ENCODE measurements around the gene ZSWIM8. TPM values are rescaled to one million over a fixed set of nuclear protein-coding genes. Genes with fewer than 3 reads are reported as not detected.

Gene ZSWIM8
- total RNA-seq, 3 donors from 2014 or later: 31.3 to 41.2 (median 40.5) TPM

GRCh38 chr10:73810358-73810734 lies 24.9 kb downstream of the ZSWIM8 start:
- ATAC-seq: peak in 1 of 2 donors; percentile 1

DNA sequence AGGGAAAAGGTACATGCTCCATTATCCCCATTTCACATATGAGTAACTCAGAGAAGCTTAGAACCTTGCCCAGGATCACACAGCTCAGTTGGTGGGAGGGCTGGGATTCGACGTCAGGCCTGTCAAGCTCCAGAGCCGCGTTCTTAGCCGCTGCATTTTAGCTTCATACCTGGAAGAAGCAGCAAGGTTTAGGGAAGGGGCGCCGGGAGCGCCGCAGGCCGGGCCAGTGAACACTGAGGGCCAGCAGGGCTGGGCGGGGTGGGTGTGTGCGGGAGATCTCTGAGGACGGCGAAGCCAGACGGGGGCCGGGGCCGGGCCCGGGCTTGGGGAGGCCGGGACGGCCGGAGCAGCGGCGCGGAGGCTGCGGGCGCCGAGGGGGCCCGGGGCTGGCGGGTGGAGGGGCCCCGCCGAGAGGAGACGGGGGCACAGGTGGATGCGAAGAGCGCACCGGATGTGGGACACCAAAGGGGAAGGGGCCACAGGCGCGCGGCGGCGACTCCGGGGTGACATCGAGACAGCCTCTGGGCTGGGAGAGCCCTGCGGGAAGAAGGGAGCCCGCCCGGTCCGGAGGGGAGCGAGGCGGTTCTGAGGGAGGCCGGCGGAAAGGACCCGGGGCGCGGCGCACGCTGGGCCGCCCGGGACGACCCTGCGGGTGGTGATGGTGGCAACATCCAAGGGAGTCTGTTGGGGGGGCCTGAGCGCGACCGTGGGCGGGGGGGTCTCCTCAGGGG lies 25.5 kb downstream of the ZSWIM8 start:
- Mint-ChIP-seq H3K36me3 (ENCODE audit: insufficient read depth) (peaks cover 39% of the 10 kb centered on the region), H3K4me1 (ENCODE audit: low read depth) (peaks cover 43% of the 10 kb centered on the region), H3K9me3 (no peaks in the 10 kb centered on the region), H3K4me3 (peak overlapping the region; percentile 86), H3K27me3 (ENCODE audit: low read depth) (no peaks in the 10 kb centered on the region)
- peak; percentile 44 for DNase-seq
- ATAC-seq: peak; percentile 37 to 38

More at GRCh38 chr10:73810358-73810734, 24.9 kb downstream of the ZSWIM8 start:
- H3K27me3 Mint-ChIP-seq (ENCODE audit: low read depth): no peaks in the 10 kb centered on the region
- H3K4me3 Mint-ChIP-seq: peak overlapping the region; percentile 86
- H3K36me3 Mint-ChIP-seq (ENCODE audit: insufficient read depth): peaks cover 42% of the 10 kb centered on the region
- no peaks in the 10 kb centered on the region for H3K9me3 Mint-ChIP-seq
- H3K4me1 Mint-ChIP-seq (ENCODE audit: low read depth): peaks cover 48% of the 10 kb centered on the region
- DNase-seq: no peak

GRCh38 chr10:73812657-73813056 lies 27.3 kb downstream of the ZSWIM8 start:
- Mint-ChIP-seq H3K4me1 (ENCODE audit: low read depth) (peaks cover 25% of the 10 kb centered on the region), H3K4me3 (peak overlapping the region; percentile 19), H3K9me3 (no peaks in the 10 kb centered on the region), H3K36me3 (ENCODE audit: insufficient read depth) (peaks cover 29% of the 10 kb centered on the region), H3K27me3 (ENCODE audit: low read depth) (no peaks in the 10 kb centered on the region)
- DNase-seq: no peak
- no peak for ATAC-seq

GRCh38 chr10:73813333-73813732 lies 27.9 kb downstream of the ZSWIM8 start:
- Mint-ChIP-seq H3K9me3 (no peaks in the 10 kb centered on the region), H3K4me1 (ENCODE audit: low read depth) (peaks cover 22% of the 10 kb centered on the region), H3K36me3 (ENCODE audit: insufficient read depth) (peaks cover 29% of the 10 kb centered on the region), H3K4me3 (no peak overlapping the region), H3K27me3 (ENCODE audit: low read depth) (no peaks in the 10 kb centered on the region)
- no peak for ATAC-seq
- DNase-seq: no peak

DNA sequence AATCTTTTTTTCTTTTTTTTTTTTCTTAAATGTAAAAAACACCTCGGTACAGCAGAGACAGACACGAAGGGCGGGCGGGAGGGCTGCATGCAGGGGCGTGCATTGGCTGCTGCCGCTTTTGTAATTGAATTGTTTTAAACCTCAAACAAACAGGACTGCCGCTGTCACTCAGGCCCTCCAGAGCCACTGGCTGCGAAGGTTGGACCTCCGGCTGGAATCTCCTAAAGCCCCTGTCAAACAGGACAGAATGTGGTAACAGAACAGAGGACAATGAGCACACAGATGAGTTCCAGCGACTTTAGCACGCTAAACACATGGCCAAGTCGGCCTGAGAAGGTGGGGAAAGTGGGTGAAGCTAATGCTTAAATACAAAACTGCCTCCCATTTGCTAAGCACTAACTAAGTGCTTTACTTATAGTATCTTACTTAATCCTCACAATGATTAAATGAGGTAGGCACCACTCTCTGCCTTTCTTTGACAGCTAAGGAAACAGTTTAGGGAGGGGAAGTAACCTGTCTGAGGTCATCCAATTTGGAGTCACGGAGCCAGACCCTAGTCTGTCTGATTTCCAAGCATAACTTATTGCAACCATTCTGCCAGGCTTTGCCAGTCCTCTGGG lies 29.0 kb downstream of the ZSWIM8 start:
- Mint-ChIP-seq H3K36me3 (ENCODE audit: insufficient read depth) (peaks cover 20% of the 10 kb centered on the region), H3K9me3 (no peaks in the 10 kb centered on the region), H3K4me3 (no peak overlapping the region), H3K4me1 (ENCODE audit: low read depth) (peaks cover 13% of the 10 kb centered on the region), H3K27me3 (ENCODE audit: low read depth) (no peaks in the 10 kb centered on the region)
- ATAC-seq (no peak), DNase-seq (no peak)

DNA sequence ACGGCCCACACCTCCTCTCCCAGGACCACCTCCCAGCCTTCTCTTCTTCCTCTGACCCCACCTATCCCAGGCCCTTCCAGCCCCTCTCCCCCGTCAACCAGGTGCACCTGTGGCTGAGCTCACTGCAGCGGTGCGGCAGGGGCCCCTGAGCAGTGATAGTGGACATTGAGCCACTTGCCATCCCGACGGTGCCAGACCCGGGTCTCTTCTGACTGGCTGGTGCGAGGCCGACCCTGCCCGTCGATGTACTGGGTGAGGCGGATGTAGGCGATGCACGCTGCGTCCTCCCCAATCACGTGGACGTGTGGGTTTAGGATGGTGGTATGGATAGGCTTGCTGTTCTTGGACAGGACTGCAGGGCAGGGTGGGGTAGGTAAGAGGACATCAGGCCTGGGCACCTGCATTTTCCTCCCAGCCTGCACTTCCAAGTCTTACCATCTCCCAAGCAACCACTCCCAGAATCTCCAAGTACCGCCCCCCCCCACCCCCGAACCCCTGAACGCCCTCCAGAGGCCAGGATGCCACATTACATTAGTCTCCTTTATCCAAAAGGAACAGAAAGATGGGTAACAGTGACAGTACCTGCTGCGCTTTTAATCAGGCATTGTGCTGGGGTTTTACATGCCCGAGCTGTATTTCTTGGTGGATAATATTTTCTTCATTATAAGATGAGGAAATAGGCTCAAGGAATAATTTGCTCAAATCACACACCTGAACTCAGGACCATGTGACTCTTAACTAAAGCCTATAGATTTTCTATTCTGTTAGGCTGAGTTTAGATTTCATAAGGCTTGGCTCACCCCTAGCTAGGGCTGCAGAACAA lies 29.7 kb downstream of the ZSWIM8 start:
- H3K27me3 Mint-ChIP-seq (ENCODE audit: low read depth): no peaks in the 10 kb centered on the region
- no peak for ATAC-seq
- H3K36me3 Mint-ChIP-seq (ENCODE audit: insufficient read depth): peaks cover 19% of the 10 kb centered on the region
- no peak overlapping the region for H3K4me3 Mint-ChIP-seq
- no peak for DNase-seq
- no peaks in the 10 kb centered on the region for H3K9me3 Mint-ChIP-seq
- H3K4me1 Mint-ChIP-seq (ENCODE audit: low read depth): peaks cover 6% of the 10 kb centered on the region

DNA sequence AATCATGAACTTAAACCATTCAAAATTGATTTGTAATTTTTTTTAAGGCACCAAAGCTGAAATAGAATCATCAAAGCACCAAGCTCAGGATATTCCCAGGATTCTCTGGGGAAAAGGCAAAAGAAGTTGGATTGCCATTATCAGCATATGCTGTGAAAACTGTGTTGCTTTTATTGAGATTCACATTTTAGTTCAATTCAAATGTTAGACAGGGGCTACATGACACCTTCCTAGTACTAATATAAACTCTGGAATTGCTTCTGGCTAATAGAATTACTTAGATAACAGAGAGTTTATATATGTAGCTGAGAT lies 30.3 kb downstream of the ZSWIM8 start:
- H3K36me3 Mint-ChIP-seq (ENCODE audit: insufficient read depth): peaks cover 19% of the 10 kb centered on the region
- H3K9me3 Mint-ChIP-seq: no peaks in the 10 kb centered on the region
- H3K4me1 Mint-ChIP-seq (ENCODE audit: low read depth): peaks cover 2% of the 10 kb centered on the region
- H3K27me3 Mint-ChIP-seq (ENCODE audit: low read depth): no peaks in the 10 kb centered on the region
- no peak overlapping the region for H3K4me3 Mint-ChIP-seq
- ATAC-seq (no peak), DNase-seq (no peak)

DNA sequence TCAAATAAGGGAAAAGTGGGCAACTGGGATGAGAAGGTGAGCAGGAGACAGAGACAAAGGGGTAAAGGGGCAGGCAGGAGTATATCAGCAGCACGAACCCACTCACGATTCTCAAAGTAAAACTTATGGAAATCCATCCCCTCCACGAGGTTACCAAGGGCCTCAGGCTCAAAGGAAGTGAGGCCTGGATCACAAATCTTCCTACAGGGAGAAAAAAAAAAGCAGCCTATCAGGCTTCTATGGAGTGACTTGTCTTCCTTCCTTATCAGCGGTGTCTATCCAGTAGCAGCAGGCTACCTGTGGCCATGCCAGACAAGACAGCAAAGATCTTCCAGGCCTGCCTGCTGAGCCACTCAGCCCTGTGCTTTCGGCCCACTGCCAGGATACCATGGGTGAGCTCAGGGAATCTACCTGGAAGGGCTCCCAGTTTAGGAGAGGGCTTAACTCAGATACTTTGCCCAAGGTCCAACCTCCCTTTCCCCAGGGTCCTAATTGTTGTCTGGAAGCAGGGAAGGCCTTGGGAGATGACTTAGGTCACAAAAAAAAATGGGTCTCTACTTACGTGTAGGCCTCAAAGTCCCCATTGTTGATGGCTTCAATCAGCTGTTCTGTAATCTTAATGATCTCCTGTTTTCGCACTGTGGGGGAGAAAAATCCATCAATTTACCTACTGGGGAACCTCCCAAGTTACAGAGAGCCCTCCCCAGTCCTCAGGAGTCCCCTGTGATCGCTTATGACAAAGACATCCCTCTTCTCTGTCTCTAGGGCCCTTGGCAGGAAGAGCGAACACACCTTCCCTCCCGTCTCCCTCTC lies 31.7 kb downstream of the ZSWIM8 start:
- Mint-ChIP-seq H3K4me3 (no peak overlapping the region), H3K9me3 (no peaks in the 10 kb centered on the region), H3K27me3 (ENCODE audit: low read depth) (no peaks in the 10 kb centered on the region), H3K36me3 (ENCODE audit: insufficient read depth) (peaks cover 22% of the 10 kb centered on the region), H3K4me1 (ENCODE audit: low read depth) (peaks cover 2% of the 10 kb centered on the region)
- ATAC-seq: no peak
- no peak for DNase-seq

DNA sequence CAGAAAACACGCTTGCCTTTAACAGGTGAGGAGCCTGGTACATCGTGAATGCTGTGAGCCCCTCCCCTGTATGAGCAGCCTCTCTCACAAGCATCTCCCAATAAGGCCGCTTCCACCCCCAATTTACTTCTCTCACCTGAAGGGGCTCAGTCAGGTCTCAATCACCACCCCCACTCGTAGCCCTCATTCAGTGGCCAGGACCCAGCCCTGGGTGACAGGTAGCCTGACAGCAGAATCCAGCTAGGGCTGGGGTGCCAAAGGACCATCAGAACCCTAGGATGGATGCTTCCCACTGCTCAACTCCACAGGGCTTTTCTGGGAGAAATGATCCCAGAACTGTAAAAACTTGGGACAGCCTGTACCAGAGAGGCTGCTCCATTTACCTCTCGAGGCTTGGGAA lies 32.4 kb downstream of the ZSWIM8 start:
- Mint-ChIP-seq H3K36me3 (ENCODE audit: insufficient read depth) (peaks cover 22% of the 10 kb centered on the region), H3K4me1 (ENCODE audit: low read depth) (no peaks in the 10 kb centered on the region), H3K9me3 (no peaks in the 10 kb centered on the region), H3K27me3 (ENCODE audit: low read depth) (no peaks in the 10 kb centered on the region), H3K4me3 (no peak overlapping the region)
- DNase-seq (no peak), ATAC-seq (no peak)

GRCh38 chr10:73818402-73818801 lies 33.0 kb downstream of the ZSWIM8 start:
- ATAC-seq: no peak
- no peaks in the 10 kb centered on the region for H3K4me1 Mint-ChIP-seq (ENCODE audit: low read depth)
- H3K9me3 Mint-ChIP-seq: no peaks in the 10 kb centered on the region
- H3K36me3 Mint-ChIP-seq (ENCODE audit: insufficient read depth): peaks cover 16% of the 10 kb centered on the region
- no peaks in the 10 kb centered on the region for H3K27me3 Mint-ChIP-seq (ENCODE audit: low read depth)
- H3K4me3 Mint-ChIP-seq: no peak overlapping the region
- DNase-seq: no peak

DNA sequence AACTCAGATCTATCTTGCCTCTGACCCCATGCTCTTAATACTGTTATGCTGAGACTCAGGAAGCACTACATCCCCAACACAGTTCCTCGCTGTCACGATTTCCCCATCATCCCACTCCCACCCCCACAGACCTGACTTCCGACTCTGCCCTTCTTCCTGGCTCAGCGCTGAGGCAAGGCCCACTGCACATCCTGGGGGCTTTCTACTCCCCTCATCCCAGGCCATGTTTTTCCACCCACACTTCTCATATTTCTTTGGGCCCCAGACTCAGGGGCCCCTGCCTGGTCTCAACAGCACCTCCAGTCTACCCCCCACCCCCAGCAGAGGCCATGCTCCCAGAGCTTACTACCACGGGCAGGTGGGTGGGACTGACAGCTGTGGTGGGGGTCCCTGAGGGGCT lies 33.7 kb downstream of the ZSWIM8 start:
- no peaks in the 10 kb centered on the region for H3K9me3 Mint-ChIP-seq
- H3K4me3 Mint-ChIP-seq: no peak overlapping the region
- DNase-seq: no peak
- peaks cover 12% of the 10 kb centered on the region for H3K36me3 Mint-ChIP-seq (ENCODE audit: insufficient read depth)
- no peaks in the 10 kb centered on the region for H3K27me3 Mint-ChIP-seq (ENCODE audit: low read depth)
- no peak for ATAC-seq
- H3K4me1 Mint-ChIP-seq (ENCODE audit: low read depth): no peaks in the 10 kb centered on the region

- DNase-seq (no peak), ATAC-seq (no peak)
- H3K27me3 Mint-ChIP-seq (ENCODE audit: low read depth): no peaks in the 10 kb centered on the region
- H3K9me3 Mint-ChIP-seq: no peaks in the 10 kb centered on the region
- no peak overlapping the region for H3K4me3 Mint-ChIP-seq
- H3K36me3 Mint-ChIP-seq (ENCODE audit: insufficient read depth): peaks cover 12% of the 10 kb centered on the region
- H3K4me1 Mint-ChIP-seq (ENCODE audit: low read depth): no peaks in the 10 kb centered on the region
Measured at GRCh38 chr10:73819513-73820093, 34.2 kb downstream of the ZSWIM8 start.

- no peaks in the 10 kb centered on the region for H3K9me3 Mint-ChIP-seq
- DNase-seq (no peak), ATAC-seq (no peak)
- no peak overlapping the region for H3K4me3 Mint-ChIP-seq
- no peaks in the 10 kb centered on the region for H3K27me3 Mint-ChIP-seq (ENCODE audit: low read depth)
- no peaks in the 10 kb centered on the region for H3K4me1 Mint-ChIP-seq (ENCODE audit: low read depth)
- peaks cover 9% of the 10 kb centered on the region for H3K36me3 Mint-ChIP-seq (ENCODE audit: insufficient read depth)
Measured at GRCh38 chr10:73823391-73823790, 38.0 kb downstream of the ZSWIM8 start.

All from activated T-cell treated with anti-CD3 and anti-CD28 coated beads, Interleukin-2, amount 50 U/mL, for 4 hours (primary cell).